Liver (tissue), 9 donors: ENCODE results near the gene GRK6. TPM values are rescaled to one million over a fixed set of nuclear protein-coding genes. Genes with fewer than 3 reads are reported as not detected.

Experiments
- DNase-seq: peaks from one replicate; pipeline ENCODE4 v3.0.0-alpha.2; 2017; ENCODE audit warnings: low spot score
- H3K27ac ChIP-seq, 2 donors: one replicate each; pipeline ENCODE4 v1.7.0; 2013; ENCODE audit warnings: inconsistent platforms in 2 of 2, low read length in 2 of 2, control low read depth in 1 of 2, low read depth in 1 of 2, mild to moderate bottlenecking in 1 of 2
- H3K27me3 ChIP-seq, 4 donors: one replicate each; pipeline versions ENCODE4 v1.6.1 to v1.7.0; 2013; ENCODE audit warnings: low read length in 3 of 4, inconsistent platforms in 1 of 4, mild to moderate bottlenecking in 1 of 4, moderate library complexity in 1 of 4; ENCODE audit not compliant: control insufficient read depth in 4 of 4, insufficient read depth in 4 of 4
- H3K36me3 ChIP-seq, 4 donors: one replicate each; pipeline versions ENCODE4 v1.6.1 to v1.7.0; 2013; ENCODE audit warnings: low read length in 3 of 4, mild to moderate bottlenecking in 3 of 4, low read depth in 1 of 4, moderate library complexity in 1 of 4; ENCODE audit not compliant: control insufficient read depth in 4 of 4, insufficient read depth in 3 of 4
- H3K4me1 ChIP-seq, 4 donors: one replicate each; pipeline versions ENCODE4 v1.6.1 to v1.7.0; 2013; ENCODE audit warnings: low read length in 3 of 4, mild to moderate bottlenecking in 3 of 4, moderate library complexity in 1 of 4; ENCODE audit not compliant: control insufficient read depth in 4 of 4, insufficient read depth in 4 of 4
- H3K4me3 ChIP-seq, 3 donors: one replicate each; pipeline versions ENCODE4 v1.6.1 to v1.7.0; 2013; ENCODE audit warnings: low read length in 3 of 3, control low read depth in 1 of 3, low read depth in 1 of 3, mild to moderate bottlenecking in 1 of 3
- H3K9ac ChIP-seq, 2 donors: one replicate each; pipeline ENCODE4 v1.7.0; 2013; ENCODE audit warnings: low read length in 2 of 2, mild to moderate bottlenecking in 2 of 2, moderate library complexity in 2 of 2, control low read depth in 1 of 2, low read depth in 1 of 2
- H3K9me3 ChIP-seq, 4 donors: one replicate each; pipeline versions ENCODE4 v1.6.1 to v1.7.0; 2013; ENCODE audit warnings: low read length in 3 of 4; ENCODE audit not compliant: control insufficient read depth in 4 of 4
- ATF3 ChIP-seq: IDR thresholded peaks from 2 replicates; pipeline ENCODE4 v1.6.1; 2016; ENCODE audit warnings: antibody characterized with exemption
- CTCF ChIP-seq: fragments of 150-350 bp; IDR thresholded peaks from 2 replicates; pipeline ENCODE4 v1.5.1; 2017; ENCODE audit warnings: improper control_type of control experiment, low read depth, low read length; ENCODE audit not compliant: missing input control
- EGR1 ChIP-seq, 2 donors: IDR thresholded peaks; 2 replicates each; pipeline ENCODE4 v1.6.1; 2016 to 2018; ENCODE audit warnings: antibody characterized with exemption in 2 of 2, low read depth in 2 of 2
- FOXA1 ChIP-seq: IDR thresholded peaks from 2 replicates; pipeline ENCODE4 v1.6.1; 2016; ENCODE audit warnings: antibody characterized with exemption
- FOXA2 ChIP-seq: IDR thresholded peaks from 2 replicates; pipeline ENCODE4 v1.6.1; 2016; ENCODE audit warnings: antibody characterized with exemption
- GABPA ChIP-seq, 2 donors: IDR thresholded peaks in 1 of 2; conservative IDR thresholded peaks in 1 of 2; 2 replicates each; pipeline ENCODE4 v1.6.1; 2016; ENCODE audit warnings: antibody characterized with exemption in 2 of 2, mild to moderate bottlenecking in 1 of 2, moderate library complexity in 1 of 2
- HNF4A ChIP-seq, 2 donors: conservative IDR thresholded peaks; 2 replicates each; pipeline ENCODE4 v1.6.1; 2016; ENCODE audit warnings: antibody characterized with exemption in 2 of 2, mild to moderate bottlenecking in 2 of 2
- HNF4G ChIP-seq: IDR thresholded peaks from 2 replicates; pipeline ENCODE4 v1.6.1; 2016; ENCODE audit warnings: antibody characterized with exemption
- JUND ChIP-seq, 2 donors: IDR thresholded peaks; 2 replicates each; pipeline ENCODE4 v1.6.1; 2016; ENCODE audit warnings: antibody characterized with exemption in 2 of 2
- MAX ChIP-seq: IDR thresholded peaks from 2 replicates; pipeline ENCODE4 v1.6.1; 2016; ENCODE audit warnings: antibody characterized with exemption
- NR2F2 ChIP-seq: IDR thresholded peaks from 2 replicates; pipeline ENCODE4 v1.6.1; 2016; ENCODE audit warnings: antibody characterized with exemption
- RAD21 ChIP-seq, 2 donors: IDR thresholded peaks; 2 replicates each; pipeline ENCODE4 v1.6.1; 2016; ENCODE audit warnings: antibody characterized with exemption in 2 of 2, mild to moderate bottlenecking in 2 of 2
- REST ChIP-seq: IDR thresholded peaks from 2 replicates; pipeline ENCODE4 v1.6.1; 2016; ENCODE audit warnings: antibody characterized with exemption, mild to moderate bottlenecking
- RXRA ChIP-seq, 2 donors: IDR thresholded peaks; 2 replicates each; pipeline ENCODE4 v1.6.1; 2017 to 2018; ENCODE audit warnings: antibody characterized with exemption in 2 of 2, mild to moderate bottlenecking in 1 of 2
- SP1 ChIP-seq: IDR thresholded peaks from 2 replicates; pipeline ENCODE4 v1.6.1; 2018; ENCODE audit warnings: antibody characterized with exemption, mild to moderate bottlenecking
- TAF1 ChIP-seq: conservative IDR thresholded peaks from 2 replicates; pipeline ENCODE4 v1.6.1; 2016; ENCODE audit warnings: antibody characterized with exemption, mild to moderate bottlenecking
- ZBTB33 ChIP-seq: IDR thresholded peaks from 2 replicates; pipeline ENCODE4 v1.6.1; 2016; ENCODE audit warnings: antibody characterized with exemption
- WGBS: extraction: QIAGEN DNeasy Blood & Tissue Kit; methylation state at CpG from one replicate; pipeline ENCODE4 v1.1.7; 2013; 5-methylcytosine and 5-hydroxymethylcytosine counted together
- polyA plus RNA-seq, 2 donors: library from polyadenylated mRNA; stranded (reverse) in 1 of 2; unstranded in 1 of 2; fragments of 200-250 nt in 1 of 2; fragments of >200 nt in 1 of 2; fragmentation: Nextera tagmentation in 1 of 2; extraction: Ambion mirVana in 1 of 2; gene quantifications; one replicate each; pipeline versions ENCODE4 v1.2.1 to v1.2.3, GENCODE V29; 2013 to 2015
- total RNA-seq, 2 donors: library from RNA; depleted of rRNA; stranded (reverse); fragments of >200 nt; gene quantifications; one replicate each; pipeline ENCODE4 v1.2.3, GENCODE V29; 2014
- donor health status: healthy.
- donor health status: healthy.
- donor health status: healthy.
- donor health status: healthy.
- donor health status: healthy.

GRK6 gene
- total and polyA plus RNA-seq, 4 donors: 3.1 to 24.0 (median 10.8) TPM

GRCh38 chr5:177476531-177477233 is 50.2 kb downstream of the GRK6 start (continued):
- no peak for TF ChIP-seq TAF1

- Histone ChIP-seq H3K4me1 (peaks cover 8 to 21% (median 15%) of the 10 kb centered on the region in 4 donors), H3K9me3 (no peaks in the 10 kb centered on the region), H3K27me3 (no peaks in the 10 kb centered on the region), H3K9ac (no peak overlapping the region), H3K36me3 (no peaks in the 10 kb centered on the region), H3K4me3 (no peak overlapping the region), H3K27ac (no peak overlapping the region)
- no peak for DNase-seq
- TF ChIP-seq TAF1: no peak
- no peak for TF ChIP-seq MAX
- TF ChIP-seq GABPA (IDR thresholded peaks at IDR 0.05 in 1 of 2, conservative IDR thresholded peaks at IDR 0.05 in 1 of 2): no peak
- TF ChIP-seq EGR1 (IDR thresholded peaks at IDR 0.05; ENCODE audit: low read depth in 2 of 2): no peak
- no peak for TF ChIP-seq FOXA2
- TF ChIP-seq ATF3: no peak
- no peak for TF ChIP-seq JUND (IDR thresholded peaks at IDR 0.05)
- no peak for TF ChIP-seq HNF4A (conservative IDR thresholded peaks at IDR 0.05)
- no peak for TF ChIP-seq FOXA1
- no peak for TF ChIP-seq NR2F2
- TF ChIP-seq RAD21 (IDR thresholded peaks at IDR 0.05): no peak
- TF ChIP-seq HNF4G: no peak
- TF ChIP-seq RXRA (IDR thresholded peaks at IDR 0.05): no peak
- TF ChIP-seq CTCF: no peak
- TF ChIP-seq ZBTB33: no peak
- no peak for TF ChIP-seq SP1
- TF ChIP-seq REST: no peak
- 97% methylated on average over 13 of the region's 13 CpGs for WGBS
Measured at GRCh38 chr5:177477701-177478477, 51.4 kb downstream of the GRK6 start.
